OCI-LY7 (cell line): ENCODE data around the gene ATP2B3. TPM values are rescaled to one million over a fixed set of nuclear protein-coding genes. Genes with fewer than 3 reads are reported as not detected.
A peak's percentile ranks its signal among the peaks of the same experiment; 100 is the strongest.

Source experiments
- BruUV-seq: library from RNA; stranded (reverse); fragments of 400-500 nt; replicated peaks from 2 replicates; lab custom pipeline; 2021; lab: Mats Ljungman, UMichigan
- CTCF ChIA-PET: fragments of 300-600 bp; sonication (Branson Sonifier 250); formaldehyde crosslinking; loops from one replicate; lab custom pipeline; 2022; ENCODE audit warnings: antibody characterized with exemption; ENCODE audit not compliant: unreplicated experiment; lab: Charles Lee
- POLR2A ChIA-PET: fragments of 300-600 bp; sonication (Branson Sonifier 250); formaldehyde crosslinking; loops from one replicate; lab custom pipeline; 2022; ENCODE audit warnings: antibody characterized with exemption; lab: Charles Lee
- DNase-seq: peaks from one replicate; pipeline ENCODE4 v3.0.0-alpha.2; 2015; ENCODE audit warnings: low spot score
- H2AFZ ChIP-seq: fragments of 200-600 bp; sonication (generic), shearing (Covaris generic); 2 replicates; pipeline ENCODE4 v1.6.1; 2014; ENCODE audit warnings: mild to moderate bottlenecking, antibody characterized with exemption, low read length, moderate library complexity
- H3K27ac ChIP-seq: fragments of 200-600 bp; sonication (generic); 2 replicates; pipeline ENCODE4 v1.5.1; 2014; ENCODE audit warnings: mixed run types, low read depth, mild to moderate bottlenecking, moderate library complexity, low read length, inconsistent platforms; ENCODE audit not compliant: poor library complexity, severe bottlenecking
- H3K36me3 ChIP-seq: fragments of 200-600 bp; sonication (generic); 2 replicates; pipeline ENCODE4 v1.6.1; 2014; ENCODE audit warnings: mild to moderate bottlenecking, antibody characterized with exemption, low read length, moderate library complexity, mixed read lengths; ENCODE audit not compliant: insufficient read depth
- H3K4me1 ChIP-seq: fragments of 200-600 bp; sonication (generic); 2 replicates; pipeline ENCODE4 v1.5.1; 2014; ENCODE audit warnings: mild to moderate bottlenecking, low read length; ENCODE audit not compliant: insufficient read depth, poor library complexity, severe bottlenecking
- H3K4me2 ChIP-seq: fragments of 200-600 bp; sonication (generic); 2 replicates; pipeline ENCODE4 v1.6.1; 2014; ENCODE audit warnings: mild to moderate bottlenecking, low read length
- H3K4me3 ChIP-seq: fragments of 200-600 bp; sonication (generic); 2 replicates; pipeline ENCODE4 v1.5.1; 2014; ENCODE audit warnings: mild to moderate bottlenecking, low read depth, low read length; ENCODE audit not compliant: poor library complexity, severe bottlenecking
- H3K79me2 ChIP-seq: fragments of 200-600 bp; sonication (generic); 2 replicates; pipeline ENCODE4 v1.6.1; 2016; ENCODE audit warnings: low read depth, mild to moderate bottlenecking, low read length, moderate library complexity, mixed read lengths; ENCODE audit not compliant: insufficient read depth
- H3K9me2 ChIP-seq: fragments of 200-600 bp; sonication (generic); 2 replicates; pipeline ENCODE4 v1.6.1; 2016; ENCODE audit warnings: mild to moderate bottlenecking, low read length, mixed read lengths; ENCODE audit not compliant: insufficient read depth
- H3K9me3 ChIP-seq: fragments of 200-600 bp; sonication (generic); 2 replicates; pipeline ENCODE4 v1.6.1; 2014; ENCODE audit warnings: mild to moderate bottlenecking, mixed run types, low read length, mixed read lengths
- H4K20me1 ChIP-seq: fragments of 200-600 bp; sonication (generic); 2 replicates; pipeline ENCODE4 v1.6.1; 2014; ENCODE audit warnings: mild to moderate bottlenecking, antibody characterized with exemption, low read length, moderate library complexity, mixed read lengths; ENCODE audit not compliant: insufficient read depth
- EZH2phosphoT487 ChIP-seq: fragments of 200-600 bp; sonication (generic); IDR thresholded peaks from 2 replicates; pipeline ENCODE4 v1.6.1; 2018; ENCODE audit warnings: low read depth, borderline replicate concordance, mild to moderate bottlenecking, mixed run types, antibody characterized with exemption, low read length, moderate library complexity, mixed read lengths
- intact Hi-C: fragments of 100-400 bp; cut with micrococcal nuclease; formaldehyde crosslinking; loops from one replicate; pipeline ENCODE4 v1.10.0; 2022; ENCODE audit not compliant: unreplicated experiment
- total RNA-seq, 2 experiments: library from RNA; depleted of rRNA in 1 of 2; stranded (reverse); fragments of >200 nt in 1 of 2; shearing (Covaris generic) in 1 of 2; gene quantifications; 2 replicates each; pipeline ENCODE4 v1.2.3, GENCODE V29; 2014 to 2022
- TF ChIP-seq, protein P1 (sequence below): fragments of 200-600 bp; sonication (generic); conservative IDR thresholded peaks from 2 replicates; pipeline ENCODE4 v1.5.1; 2014; ENCODE audit warnings: mild to moderate bottlenecking, antibody characterized with exemption, low read length, moderate library complexity, mixed read lengths

Gene ATP2B3
- total RNA-seq, 2 experiments from 2014 or later, result not detected

DNA sequence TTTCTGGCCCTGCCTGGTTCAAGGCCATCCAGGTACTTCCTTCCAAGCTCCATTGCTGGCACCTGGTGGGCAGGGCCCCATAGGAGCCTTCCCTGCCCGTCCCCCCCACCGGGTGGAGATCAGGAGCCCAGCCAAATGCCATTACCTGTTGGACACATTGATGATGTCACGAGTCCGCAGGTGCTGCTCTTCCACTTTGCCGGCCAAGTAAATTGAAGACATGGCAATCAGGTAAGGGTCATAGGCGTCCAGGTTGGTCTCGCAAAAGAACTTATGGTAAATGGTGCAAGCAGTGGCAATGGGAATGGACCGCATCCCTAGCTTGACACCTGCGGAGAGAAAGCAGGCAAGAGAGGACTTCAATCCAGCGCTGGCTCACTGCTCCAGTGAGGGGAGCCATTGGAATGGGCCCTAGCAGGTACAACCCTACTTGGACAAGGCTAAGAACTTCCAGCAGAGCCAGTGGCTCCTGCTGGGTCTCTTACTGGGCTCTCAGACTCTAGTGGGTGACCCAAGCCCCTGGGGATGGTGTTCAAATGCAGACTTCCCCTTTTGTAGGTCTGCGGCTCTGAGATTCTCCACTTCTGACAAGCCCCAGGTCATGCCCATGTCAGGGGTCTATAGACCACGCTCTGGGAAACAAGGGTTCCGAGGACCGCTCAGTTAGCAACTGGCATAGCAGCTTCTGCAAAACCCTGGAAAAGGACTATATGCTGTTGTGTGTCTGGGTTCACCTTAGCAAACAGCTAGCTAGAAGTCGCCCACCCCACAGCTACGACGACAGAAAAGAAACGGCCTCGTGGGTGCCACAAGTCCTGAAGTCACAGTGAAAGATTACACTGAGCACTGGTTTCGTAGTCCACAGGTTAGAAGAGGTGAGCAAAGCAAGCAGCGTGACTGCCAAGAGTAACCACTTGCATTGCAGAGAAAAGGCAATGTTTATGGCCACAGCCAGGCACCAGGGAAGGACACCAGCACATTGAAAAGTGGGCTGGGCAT is 78.7 kb downstream of the ATP2B3 start:
- H3K36me3 ChIP-seq, result peaks cover 7% of the 10 kb centered on the region; the same call in 1 of the 2 replicates
- intact Hi-C loops, result no loop called here
- DNase-seq, result no peak
- no peaks in the 10 kb centered on the region for H3K9me3 ChIP-seq
- no peak overlapping the region for H2AFZ ChIP-seq
- ChIA-PET CTCF (no interaction called here), POLR2A (no interaction called here)
- BruUV-seq, result no TSS peak
- 0 out of 2 replicates have a peak overlapping the region, but pooled peaks have one; percentile 77 for H3K4me2 ChIP-seq
- peaks cover 29% of the 10 kb centered on the region for H3K4me1 ChIP-seq
- no peak overlapping the region for H3K4me3 ChIP-seq
- H4K20me1 ChIP-seq, result no peaks in the 10 kb centered on the region
- H3K9me2 ChIP-seq, result no peaks in the 10 kb centered on the region
- H3K79me2 ChIP-seq, result peaks cover 10% of the 10 kb centered on the region; the same call in 1 of the 2 replicates
- TF ChIP-seq, protein P1, sequence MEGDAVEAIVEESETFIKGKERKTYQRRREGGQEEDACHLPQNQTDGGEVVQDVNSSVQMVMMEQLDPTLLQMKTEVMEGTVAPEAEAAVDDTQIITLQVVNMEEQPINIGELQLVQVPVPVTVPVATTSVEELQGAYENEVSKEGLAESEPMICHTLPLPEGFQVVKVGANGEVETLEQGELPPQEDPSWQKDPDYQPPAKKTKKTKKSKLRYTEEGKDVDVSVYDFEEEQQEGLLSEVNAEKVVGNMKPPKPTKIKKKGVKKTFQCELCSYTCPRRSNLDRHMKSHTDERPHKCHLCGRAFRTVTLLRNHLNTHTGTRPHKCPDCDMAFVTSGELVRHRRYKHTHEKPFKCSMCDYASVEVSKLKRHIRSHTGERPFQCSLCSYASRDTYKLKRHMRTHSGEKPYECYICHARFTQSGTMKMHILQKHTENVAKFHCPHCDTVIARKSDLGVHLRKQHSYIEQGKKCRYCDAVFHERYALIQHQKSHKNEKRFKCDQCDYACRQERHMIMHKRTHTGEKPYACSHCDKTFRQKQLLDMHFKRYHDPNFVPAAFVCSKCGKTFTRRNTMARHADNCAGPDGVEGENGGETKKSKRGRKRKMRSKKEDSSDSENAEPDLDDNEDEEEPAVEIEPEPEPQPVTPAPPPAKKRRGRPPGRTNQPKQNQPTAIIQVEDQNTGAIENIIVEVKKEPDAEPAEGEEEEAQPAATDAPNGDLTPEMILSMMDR, result no peak
- no peak for TF ChIP-seq EZH2phosphoT487
- H3K27ac ChIP-seq, result no peak overlapping the region

DNA sequence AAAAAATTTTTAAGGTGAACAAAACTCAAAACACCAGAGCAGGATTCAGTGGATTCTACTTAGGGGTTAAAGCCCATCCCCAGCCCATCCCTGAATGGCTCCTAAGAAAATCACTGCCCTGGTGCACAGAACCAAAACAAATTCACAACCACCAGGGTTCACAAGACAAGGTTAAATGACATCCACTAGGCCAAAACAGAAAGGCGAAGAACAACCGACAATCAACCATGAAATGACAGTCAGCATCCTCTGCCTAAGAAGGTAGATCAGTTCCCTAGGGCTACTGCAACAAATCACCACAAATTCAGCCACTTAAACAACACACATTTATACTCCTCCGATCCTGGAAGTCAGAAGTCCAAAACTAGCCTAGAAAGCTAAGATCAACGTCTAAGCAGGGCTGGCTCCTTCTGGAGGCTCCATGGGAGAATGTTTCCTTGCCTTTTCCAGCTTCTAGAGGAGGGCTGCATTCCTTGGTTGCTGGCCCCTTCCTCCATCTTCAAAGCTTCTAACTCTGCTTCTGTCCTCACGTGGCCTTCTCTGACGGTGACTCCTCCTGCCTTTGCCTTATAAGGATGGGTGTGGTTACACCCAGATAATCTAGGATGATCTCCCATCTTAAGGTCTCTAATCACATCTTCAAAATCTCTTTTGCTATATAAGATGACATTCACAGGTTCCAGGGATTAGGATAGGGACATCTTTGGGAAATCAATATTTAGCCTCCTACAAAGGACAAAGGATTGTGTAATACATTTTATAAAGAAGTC is 79.7 kb downstream of the ATP2B3 start:
- ChIA-PET CTCF (no interaction called here), POLR2A (interaction anchor here (1.0 kb wide), 1 partner anchor 17 kb away, joined by 4 read pairs; no protein-coding TSS in a partner anchor)
- peak; percentile 8 for DNase-seq
- intact Hi-C loops, result no loop called here
- H4K20me1 ChIP-seq, result no peaks in the 10 kb centered on the region
- peaks cover 10% of the 10 kb centered on the region; the same call in 1 of the 2 replicates for H3K79me2 ChIP-seq
- H3K4me3 ChIP-seq, result peak overlapping the region; percentile 89
- no peaks in the 10 kb centered on the region for H3K9me2 ChIP-seq
- peak overlapping the region; percentile 22 for H3K27ac ChIP-seq
- TF ChIP-seq, protein P1, result no peak
- TF ChIP-seq EZH2phosphoT487, result no peak
- H3K36me3 ChIP-seq, result peaks cover 7% of the 10 kb centered on the region; the same call in 1 of the 2 replicates
- H2AFZ ChIP-seq, result no peak overlapping the region
- H3K4me2 ChIP-seq, result peak overlapping the region; percentile 77
- BruUV-seq, result no TSS peak
- peaks cover 22% of the 10 kb centered on the region for H3K4me1 ChIP-seq
- H3K9me3 ChIP-seq, result no peaks in the 10 kb centered on the region
